Right lobe of liver (tissue), 4 donors: Measurements from ENCODE around the gene ADGRD1.

Experiments
- POLR2A ChIP-seq: fragments of 450-650 bp; IDR thresholded peaks from one replicate; pipeline ENCODE4 v1.6.1; 2017; ENCODE audit warnings: antibody characterized with exemption, mild to moderate bottlenecking
- TF ChIP-seq, protein P1 (sequence below), 4 donors: fragments of 200-600 bp in 3 of 4; fragments of 450-650 bp in 1 of 4; IDR thresholded peaks; one replicate each; pipeline versions ENCODE4 v1.5.1 to v1.8.0; 2016 to 2022; ENCODE audit warnings: antibody characterized with exemption in 4 of 4, mild to moderate bottlenecking in 2 of 4
- donor health status: DM: no; HTN: no; CAD: no.
- donor health status: DM: no; HTN: no; CAD: no.
- donor health status: DM: no; HTN: yes; CAD: no.

DNA sequence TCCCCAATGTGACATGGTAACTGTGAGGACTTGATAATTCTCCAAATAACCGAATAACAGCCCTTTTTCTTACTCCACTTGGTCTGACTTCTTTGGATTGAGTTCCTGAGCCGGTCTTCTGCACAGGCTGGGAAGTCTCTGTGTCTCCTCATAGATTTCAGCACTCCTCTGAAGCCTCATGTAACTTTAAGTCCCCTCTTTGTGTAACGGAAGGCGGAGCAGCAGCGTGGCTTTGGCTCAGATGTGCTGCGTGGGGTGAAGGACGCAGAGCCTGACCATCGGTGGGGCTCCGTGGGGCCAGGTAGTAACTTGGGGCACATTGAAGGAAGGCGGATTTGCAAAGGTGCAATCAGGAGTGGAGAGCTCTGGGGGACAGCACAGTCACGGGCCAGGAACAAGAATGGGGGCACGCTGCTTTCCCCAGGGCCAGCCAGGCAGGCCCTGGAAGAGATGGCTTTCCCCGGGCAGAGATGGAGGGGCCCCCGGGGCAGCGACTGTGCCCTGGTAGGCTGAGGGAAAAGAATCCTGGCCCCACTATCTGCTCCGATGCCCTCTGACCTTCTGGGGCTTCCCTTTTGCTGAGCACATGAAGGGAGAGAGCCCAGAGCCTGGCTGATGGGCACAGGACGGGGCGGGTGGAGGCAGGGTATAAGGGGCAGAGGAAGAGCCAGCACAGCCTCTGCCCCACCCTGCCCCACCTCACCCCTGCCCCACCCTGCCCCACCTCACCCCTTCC lies 56.9 kb downstream of the ADGRD1 start:
- TF ChIP-seq, protein P1, sequence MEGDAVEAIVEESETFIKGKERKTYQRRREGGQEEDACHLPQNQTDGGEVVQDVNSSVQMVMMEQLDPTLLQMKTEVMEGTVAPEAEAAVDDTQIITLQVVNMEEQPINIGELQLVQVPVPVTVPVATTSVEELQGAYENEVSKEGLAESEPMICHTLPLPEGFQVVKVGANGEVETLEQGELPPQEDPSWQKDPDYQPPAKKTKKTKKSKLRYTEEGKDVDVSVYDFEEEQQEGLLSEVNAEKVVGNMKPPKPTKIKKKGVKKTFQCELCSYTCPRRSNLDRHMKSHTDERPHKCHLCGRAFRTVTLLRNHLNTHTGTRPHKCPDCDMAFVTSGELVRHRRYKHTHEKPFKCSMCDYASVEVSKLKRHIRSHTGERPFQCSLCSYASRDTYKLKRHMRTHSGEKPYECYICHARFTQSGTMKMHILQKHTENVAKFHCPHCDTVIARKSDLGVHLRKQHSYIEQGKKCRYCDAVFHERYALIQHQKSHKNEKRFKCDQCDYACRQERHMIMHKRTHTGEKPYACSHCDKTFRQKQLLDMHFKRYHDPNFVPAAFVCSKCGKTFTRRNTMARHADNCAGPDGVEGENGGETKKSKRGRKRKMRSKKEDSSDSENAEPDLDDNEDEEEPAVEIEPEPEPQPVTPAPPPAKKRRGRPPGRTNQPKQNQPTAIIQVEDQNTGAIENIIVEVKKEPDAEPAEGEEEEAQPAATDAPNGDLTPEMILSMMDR (IDR thresholded peaks at IDR 0.05), result no peak
- no peak for TF ChIP-seq POLR2A
